Activated CD4-positive, alpha-beta T cell treated with anti-CD3 and anti-CD28 coated beads, Interleukin-2, amount 50 U/mL, for 16 hours (primary cell): ENCODE measurements around the gene DDIT4L.
A peak's percentile ranks its signal among the peaks of the same experiment; 100 is the strongest.
"Not testable (repeated sequence)": the region's sequence is repeated elsewhere in the genome, so short reads cannot be mapped to it uniquely, and the experiment has no call there.

Source experiments
- DNase-seq: peaks from one replicate; pipeline ENCODE4 v3.0.0-alpha.2; 2020

The DDIT4L gene

DNA sequence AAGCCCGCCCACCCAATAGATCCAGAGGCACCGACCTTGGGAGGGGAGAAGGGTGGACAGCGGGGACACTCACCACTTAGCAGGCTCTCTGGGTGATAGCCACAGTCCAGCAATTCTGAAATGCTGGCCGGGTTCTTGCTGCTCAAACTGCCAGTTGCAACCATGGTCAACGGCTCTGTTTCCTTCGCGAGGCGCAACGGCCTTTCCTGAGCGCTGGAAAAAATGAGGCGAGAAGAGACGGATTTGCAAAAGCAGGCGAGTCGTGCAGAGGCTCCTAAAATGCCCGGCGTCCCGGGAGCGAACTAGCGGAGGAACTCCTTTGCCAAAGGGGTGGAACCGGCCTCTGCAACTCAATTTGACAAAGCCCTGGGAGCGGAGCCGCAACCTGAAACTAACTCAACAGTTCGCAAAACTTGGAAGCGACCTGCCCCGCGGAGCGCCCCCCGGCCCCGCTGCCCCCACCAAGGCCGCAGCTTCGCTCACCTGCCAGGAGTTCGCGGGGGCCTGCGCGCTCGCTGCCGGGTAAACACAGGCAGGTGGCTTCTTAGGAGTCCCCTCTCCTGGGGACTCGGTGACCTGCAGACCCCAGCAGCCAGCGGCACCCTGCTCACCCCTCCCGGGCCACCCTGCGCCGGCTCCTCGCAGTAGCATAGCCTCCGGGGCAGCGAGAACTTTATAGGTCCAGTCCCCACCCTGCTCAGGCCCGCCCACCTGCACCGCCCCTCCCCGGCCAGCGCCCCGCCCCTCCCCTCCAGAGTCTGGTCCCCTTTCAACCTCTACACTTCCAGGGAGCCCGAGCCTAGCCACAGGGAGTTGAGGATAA is at the start of gene DDIT4L:
DDIT4L (minus strand) TSS at position 649 of the 823 bp plus-strand sequence; CDS start at position 164, 485 bp downstream.
- DNase-seq = no peak

DNA sequence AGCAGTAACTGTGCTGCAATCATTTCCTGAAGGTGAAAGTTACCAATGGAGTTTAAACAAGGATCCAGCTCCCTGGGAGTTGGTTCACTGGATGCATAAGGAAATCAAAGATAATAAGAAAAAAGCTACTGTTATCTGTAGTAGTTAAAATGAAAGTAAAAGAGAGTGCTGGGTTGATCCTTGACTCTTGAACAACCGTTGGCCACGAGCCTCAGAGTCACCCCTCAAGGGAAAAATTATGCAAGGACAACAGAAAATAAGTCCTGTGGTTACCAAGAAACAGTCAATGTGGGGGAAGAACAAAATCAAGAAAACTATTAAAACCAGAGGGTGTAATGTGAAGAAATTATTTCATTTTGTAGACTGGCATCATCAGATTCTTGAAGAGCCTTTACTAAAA is 49.7 kb upstream of the DDIT4L start:
- DNase-seq = no peak

GRCh38 chr4:100224721-100225120 is 34.5 kb upstream of the DDIT4L start:
- DNase-seq = no peak

- no peak for DNase-seq
Observed at GRCh38 chr4:100224160-100224559, 33.9 kb upstream of the DDIT4L start.

- DNase-seq = peak; percentile 33
Observed at GRCh38 chr4:100208964-100209363, 18.7 kb upstream of the DDIT4L start.

DNA sequence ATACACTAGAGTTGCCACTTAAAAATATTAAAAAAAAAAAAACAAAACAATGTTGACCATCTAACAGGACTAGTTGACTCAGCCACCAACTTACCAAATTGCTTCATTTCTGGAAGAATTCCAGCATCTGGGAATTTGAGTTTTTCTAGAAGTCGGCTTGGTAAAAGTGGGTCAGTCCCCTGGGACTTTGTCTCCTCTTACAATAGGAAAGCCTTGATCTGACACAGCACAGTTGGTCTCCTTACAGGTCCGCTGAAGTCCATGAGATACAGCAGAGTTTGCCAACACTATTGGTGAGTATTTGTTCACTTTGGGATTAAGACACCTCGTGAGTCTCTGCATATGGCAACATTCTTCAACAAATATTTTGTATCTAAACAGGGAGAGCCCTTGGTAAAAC is 18.2 kb upstream of the DDIT4L start:
- no peak for DNase-seq

GRCh38 chr4:100206850-100207249 is 16.6 kb upstream of the DDIT4L start:
- DNase-seq = no peak

- DNase-seq = no peak
Observed at GRCh38 chr4:100198061-100198460, 7.8 kb upstream of the DDIT4L start.

DNA sequence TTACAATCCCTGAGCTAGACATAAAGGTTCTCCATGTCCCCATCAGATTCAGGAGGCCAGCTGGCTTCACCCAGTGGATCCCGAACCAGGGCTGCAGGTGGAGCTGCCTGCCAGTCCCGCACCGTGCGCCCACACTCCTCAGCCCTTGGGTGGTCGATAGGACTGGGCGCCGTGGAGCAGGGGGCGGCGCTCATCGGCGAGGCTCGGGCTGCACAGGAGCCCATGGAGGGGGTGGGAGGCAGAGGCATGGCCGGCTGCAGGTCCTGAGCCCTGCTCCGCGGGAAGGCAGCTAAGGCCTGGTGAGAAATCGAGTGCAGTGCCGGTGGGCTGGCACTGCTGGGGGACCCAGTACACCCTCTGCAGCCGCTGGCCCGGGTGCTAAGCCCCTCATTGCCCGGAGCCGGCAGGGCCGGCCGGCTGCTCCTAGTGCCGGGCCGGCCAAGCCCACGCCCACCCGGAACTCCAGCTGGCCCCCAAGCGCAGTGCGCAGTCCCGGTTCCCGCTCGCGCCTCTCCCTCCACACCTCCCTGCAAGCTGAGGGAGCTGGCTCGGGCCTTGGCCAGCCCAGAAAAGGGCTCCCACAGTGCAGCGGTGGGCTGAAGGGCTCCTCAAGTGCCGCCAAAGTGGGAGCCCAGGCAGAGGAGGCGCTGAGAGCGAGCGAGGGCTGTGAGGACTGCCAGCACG is 6.3 kb upstream of the DDIT4L start:
- DNase-seq = not testable (repeated sequence)

DNA sequence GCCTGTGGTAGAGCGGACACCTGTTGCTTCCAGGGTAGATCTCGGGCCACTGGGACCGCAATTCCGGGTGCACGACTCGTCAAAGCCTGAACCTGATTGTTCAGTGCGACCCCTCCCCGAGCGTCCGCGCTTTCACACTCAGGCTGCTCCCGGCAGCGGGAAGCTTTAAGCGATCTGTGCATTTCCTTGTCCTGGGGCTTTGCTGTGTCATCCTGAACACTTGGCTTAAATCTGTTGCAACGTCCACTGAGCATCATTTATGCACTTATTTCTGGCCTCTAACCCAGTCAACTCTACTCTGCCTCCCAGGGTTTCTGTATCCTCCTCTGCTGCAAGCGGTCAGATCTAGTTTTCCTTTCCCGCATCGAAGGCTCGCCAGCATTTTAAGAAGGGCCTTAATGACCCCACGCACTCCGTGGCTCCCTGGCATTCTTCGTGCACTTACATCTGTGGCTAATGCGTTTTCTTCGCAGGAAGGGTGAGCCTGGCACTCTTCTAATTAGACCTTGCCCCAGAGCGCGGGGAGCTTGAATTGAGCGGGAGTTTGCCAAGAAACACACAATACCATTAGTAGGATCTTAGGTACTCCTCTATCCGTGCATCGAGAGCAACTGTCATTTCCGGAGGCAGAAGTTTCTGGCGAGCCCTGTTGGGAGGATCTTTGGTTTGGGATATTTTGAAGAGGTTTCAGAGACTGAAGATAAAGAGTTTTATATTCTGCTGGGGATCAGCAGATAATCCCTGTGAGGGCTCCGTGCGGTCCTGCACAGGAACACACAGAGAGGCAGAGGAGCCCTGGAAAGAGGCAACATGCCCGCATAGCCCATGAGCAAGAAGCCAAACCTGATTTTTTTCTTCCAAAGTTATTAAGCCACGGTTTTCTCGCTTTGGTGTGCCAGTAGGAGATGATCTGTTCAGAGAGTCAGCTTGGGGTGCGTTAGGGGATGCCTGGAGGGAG is 654 bp upstream of the DDIT4L start:
- no peak for DNase-seq

GRCh38 chr4:100188829-100189228 is 1.4 kb downstream of the DDIT4L start:
- DNase-seq = no peak

- no peak for DNase-seq
Observed at GRCh38 chr4:100187781-100188180, 2.5 kb downstream of the DDIT4L start.

GRCh38 chr4:100184787-100185186 is 5.5 kb downstream of the DDIT4L start:
- DNase-seq = no peak

- peak; percentile 12 for DNase-seq
Observed at GRCh38 chr4:100177855-100178254, 12.4 kb downstream of the DDIT4L start.

DNA sequence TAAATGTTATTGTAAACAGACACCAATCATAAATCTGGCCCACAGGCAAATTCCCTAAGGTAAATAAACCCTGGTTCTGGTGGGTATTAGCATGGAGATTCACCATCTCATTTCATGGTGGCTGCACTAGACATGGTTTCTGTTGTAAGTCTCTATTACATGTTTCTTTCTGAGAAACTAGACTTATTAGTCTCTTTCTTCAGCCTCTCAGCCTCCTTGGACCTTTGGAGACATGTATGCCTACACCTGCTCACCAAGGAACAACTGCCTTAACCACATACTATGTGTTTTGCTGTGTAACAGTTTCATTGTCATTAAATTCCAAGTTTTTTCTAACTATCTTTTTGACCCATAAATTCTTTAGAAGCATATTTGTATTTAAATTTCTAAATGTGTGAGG is 13.1 kb downstream of the DDIT4L start:
- no peak for DNase-seq

- peak; percentile 35 for DNase-seq
Observed at GRCh38 chr4:100175858-100176257, 14.4 kb downstream of the DDIT4L start.

- DNase-seq = no peak
Observed at GRCh38 chr4:100174985-100175383, 15.3 kb downstream of the DDIT4L start.

DNA sequence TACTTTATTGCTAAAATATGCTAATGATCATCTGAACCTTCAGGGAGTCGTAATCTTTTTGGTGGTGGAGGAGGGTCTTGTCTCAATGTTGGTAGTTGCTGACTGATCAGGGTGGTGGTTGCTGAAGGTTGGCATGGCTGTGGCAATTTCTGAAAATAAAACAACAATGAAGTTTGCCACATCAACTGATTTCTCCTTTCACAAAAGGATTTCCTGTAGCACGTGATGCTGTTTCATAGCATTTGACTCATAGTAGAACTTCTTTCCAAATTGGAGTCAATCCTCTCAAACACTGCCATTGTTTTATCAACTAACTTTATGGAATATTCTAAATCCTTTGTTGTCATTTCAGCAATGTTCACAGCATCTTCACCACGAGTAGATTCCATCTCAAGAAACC is 19.3 kb downstream of the DDIT4L start:
- DNase-seq = no peak

GRCh38 chr4:100169491-100170485 is 20.5 kb downstream of the DDIT4L start:
- DNase-seq = no peak

DNA sequence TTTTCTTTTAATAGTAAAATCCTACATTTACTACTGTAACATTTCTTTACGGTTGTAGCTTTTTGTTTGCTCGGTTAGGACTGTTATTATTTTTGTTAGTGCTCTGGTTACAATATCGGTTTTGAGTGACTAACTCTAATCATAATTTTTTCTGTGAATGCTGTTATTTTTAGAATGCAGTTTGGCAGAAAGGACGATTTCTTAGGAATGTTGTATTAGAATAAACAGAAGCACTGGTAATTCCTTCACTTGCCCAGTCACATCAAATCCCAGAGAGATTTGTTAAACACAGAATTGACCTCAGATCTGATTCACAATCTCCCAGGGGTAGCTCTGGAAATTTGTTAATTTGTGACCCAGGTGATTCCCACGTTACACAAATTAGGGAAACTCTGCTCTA is 21.7 kb downstream of the DDIT4L start:
- DNase-seq = no peak

- DNase-seq = no peak
Observed at GRCh38 chr4:100166297-100167039, 23.8 kb downstream of the DDIT4L start.
